Central memory CD8-positive, alpha-beta T cell (primary cell): ENCODE measurements around the gene DMRTC1B.
A peak's percentile ranks its signal among the peaks of the same experiment; 100 is the strongest.
"Not testable (repeated sequence)": the region's sequence is repeated elsewhere in the genome, so short reads cannot be mapped to it uniquely, and the experiment has no call there.

Experiments
- ATAC-seq: fragments of 150-1000 bp; cut with Tn5 transposase; replicated peaks from 2 replicates; pipeline ENCODE4 v1.10.0; 2022; ENCODE audit warnings: mild to moderate bottlenecking, moderate FRiP score, moderate number of reproducible peaks; ENCODE audit not compliant: poor library complexity, severe bottlenecking; ENCODE audit errors: extremely low read depth
- DNase-seq, 2 donors: peaks; one replicate each; pipeline ENCODE4 v3.0.0; 2021; ENCODE audit warnings: low spot score in 2 of 2
- H3K27ac Mint-ChIP-seq: one replicate; pipeline ENCODE4 v1.8.0; 2022; ENCODE audit warnings: low read depth, mild to moderate bottlenecking, moderate library complexity, mixed read lengths
- H3K27me3 Mint-ChIP-seq: one replicate; pipeline ENCODE4 v1.8.0; 2022; ENCODE audit warnings: mixed read lengths
- H3K36me3 Mint-ChIP-seq: one replicate; pipeline ENCODE4 v1.8.0; 2022; ENCODE audit warnings: mild to moderate bottlenecking, moderate library complexity, mixed read lengths; ENCODE audit not compliant: insufficient read depth
- H3K4me1 Mint-ChIP-seq: one replicate; pipeline ENCODE4 v1.8.0; 2022; ENCODE audit warnings: mixed read lengths
- H3K4me3 Mint-ChIP-seq: one replicate; pipeline ENCODE4 v1.8.0; 2022; ENCODE audit warnings: mild to moderate bottlenecking, moderate library complexity, mixed read lengths
- H3K9me3 Mint-ChIP-seq: one replicate; pipeline ENCODE4 v1.8.0; 2022; ENCODE audit warnings: mixed read lengths

The DMRTC1B gene, protein sequence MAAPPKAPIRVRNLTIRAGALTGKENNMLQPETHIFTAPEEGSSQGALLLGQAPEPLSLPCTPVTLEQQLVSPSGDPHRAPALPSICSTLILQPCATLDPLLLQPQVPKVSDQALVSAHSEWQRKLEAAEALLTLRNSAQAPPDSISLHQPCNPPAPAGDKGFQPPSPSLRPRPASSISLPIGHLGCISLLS

DNA sequence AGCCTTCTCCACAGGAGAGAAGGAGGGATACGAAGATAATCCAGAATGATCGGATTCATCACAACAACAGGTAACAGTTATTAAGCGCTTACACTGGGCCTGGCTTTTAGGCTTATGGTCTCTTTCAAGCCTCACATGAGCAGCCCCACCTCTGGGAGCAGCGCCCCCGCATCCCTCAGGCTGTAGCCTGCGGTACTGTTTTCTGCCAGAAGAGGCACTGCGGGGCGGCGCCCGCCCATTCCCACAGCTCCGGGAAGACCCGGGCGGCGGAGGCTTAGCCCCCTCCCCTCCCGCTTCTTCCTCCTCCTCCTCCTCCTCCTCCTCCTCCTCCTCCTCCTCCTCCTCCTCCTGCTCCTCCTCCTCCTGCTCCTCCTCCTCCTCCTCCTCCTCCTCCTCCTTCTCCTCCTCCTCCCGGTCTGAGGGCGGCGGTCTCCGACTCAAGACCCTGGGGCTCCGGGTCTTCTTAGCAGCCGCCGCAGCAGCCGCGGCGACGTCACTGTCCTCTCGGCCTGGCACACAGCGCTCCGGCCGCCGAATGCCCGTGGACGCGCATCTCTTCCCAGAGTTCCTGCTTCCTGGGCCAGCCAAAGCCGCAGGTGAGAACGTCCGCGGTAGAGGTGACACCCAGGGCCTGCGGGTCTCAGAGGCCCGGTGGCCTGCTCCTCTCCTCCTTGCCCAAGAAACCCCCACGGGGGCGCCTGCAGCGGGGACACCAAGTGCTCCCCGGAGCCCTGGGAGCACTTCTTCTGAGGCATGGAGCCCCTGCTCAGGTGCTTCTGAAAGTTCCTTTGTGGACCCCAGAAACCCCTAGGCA, at the start of gene DMRTC1B:
Gene DMRTC1B (plus strand): TSS at position 238 of the 814 bp plus-strand sequence. CDS start 68,246 bp downstream, outside the sequence.
- not testable (repeated sequence) for H3K27me3 Mint-ChIP-seq, H3K27ac Mint-ChIP-seq, H3K36me3 Mint-ChIP-seq, H3K9me3 Mint-ChIP-seq, H3K4me3 Mint-ChIP-seq, H3K4me1 Mint-ChIP-seq, DNase-seq
- peak; percentile 71 for ATAC-seq

DNA sequence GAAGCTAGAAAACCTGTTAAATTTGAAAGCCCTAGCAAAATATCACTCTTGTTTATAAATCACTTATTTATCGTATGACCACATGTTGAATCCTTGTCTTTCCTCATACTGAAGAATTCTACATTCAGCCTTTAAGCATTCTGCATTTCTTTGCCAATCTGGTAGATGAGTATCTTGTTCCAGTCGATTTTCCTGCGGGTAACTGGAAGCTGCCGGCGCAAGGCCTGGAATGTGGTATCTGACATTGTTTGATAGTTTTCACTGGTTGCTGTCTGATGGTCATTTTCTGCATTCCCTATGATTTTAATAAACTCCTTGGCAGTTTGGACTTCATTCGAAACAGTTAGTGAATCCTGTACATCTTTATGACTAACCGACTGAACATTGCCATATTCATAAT, 48.8 kb upstream of the DMRTC1B start:
- DNase-seq (no peak), ATAC-seq (no peak)
- H3K4me3 Mint-ChIP-seq, result no peak overlapping the region
- H3K27ac Mint-ChIP-seq, result no peak overlapping the region
- no peaks in the 10 kb centered on the region for H3K4me1 Mint-ChIP-seq
- H3K36me3 Mint-ChIP-seq, result no peaks in the 10 kb centered on the region
- H3K9me3 Mint-ChIP-seq, result no peaks in the 10 kb centered on the region
- peaks cover 26% of the 10 kb centered on the region for H3K27me3 Mint-ChIP-seq

DNA sequence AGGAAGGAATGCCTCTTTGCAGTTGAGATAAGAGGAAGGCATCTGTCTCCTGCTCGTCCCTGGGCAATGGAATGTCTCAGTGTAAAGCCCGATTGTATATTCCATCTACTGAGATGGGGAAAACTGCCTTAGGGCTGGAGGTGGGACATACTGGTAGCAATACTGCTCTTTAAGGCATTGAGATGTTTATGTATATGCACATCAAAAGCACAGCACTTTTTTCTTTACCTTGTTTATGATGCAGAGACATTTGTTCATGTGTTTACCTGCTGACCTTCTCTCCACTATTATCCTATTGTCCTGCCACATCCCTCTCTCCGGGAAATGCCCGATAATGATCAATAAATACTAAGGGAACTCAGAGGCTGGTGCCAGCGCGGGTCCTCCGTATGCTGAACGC, 43.1 kb upstream of the DMRTC1B start:
- not testable (repeated sequence) for H3K9me3 Mint-ChIP-seq

DNA sequence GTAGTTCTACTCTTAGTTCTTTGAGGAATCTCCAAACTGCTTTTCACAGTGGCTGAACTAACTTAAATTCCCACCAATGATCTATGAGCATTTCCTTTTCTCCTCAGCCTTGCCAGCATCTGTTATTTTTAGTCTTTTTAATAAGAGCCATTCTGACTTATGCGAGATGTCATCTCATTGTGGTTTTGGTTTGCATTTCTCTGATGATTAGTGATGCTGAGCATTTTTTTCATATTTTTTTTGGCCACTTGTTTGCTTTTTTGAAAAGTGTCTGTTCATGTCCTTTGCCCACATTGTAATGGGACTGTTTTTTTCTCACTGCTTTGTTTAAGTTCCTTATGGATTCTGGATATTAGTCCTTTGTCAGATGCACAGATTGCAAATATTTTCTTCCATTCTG, 41.1 kb upstream of the DMRTC1B start:
- Mint-ChIP-seq H3K27ac (no peak overlapping the region), H3K4me1 (no peaks in the 10 kb centered on the region), H3K36me3 (no peaks in the 10 kb centered on the region), H3K27me3 (peaks cover 69% of the 10 kb centered on the region), H3K9me3 (no peaks in the 10 kb centered on the region), H3K4me3 (no peak overlapping the region)
- DNase-seq, result no peak
- no peak for ATAC-seq

More for the DNA sequence above, 43.1 kb upstream of the DMRTC1B start:
- peaks cover 70% of the 10 kb centered on the region for H3K27me3 Mint-ChIP-seq
- not testable (repeated sequence) for DNase-seq, H3K36me3 Mint-ChIP-seq, H3K27ac Mint-ChIP-seq, ATAC-seq, H3K4me3 Mint-ChIP-seq, H3K4me1 Mint-ChIP-seq

DNA sequence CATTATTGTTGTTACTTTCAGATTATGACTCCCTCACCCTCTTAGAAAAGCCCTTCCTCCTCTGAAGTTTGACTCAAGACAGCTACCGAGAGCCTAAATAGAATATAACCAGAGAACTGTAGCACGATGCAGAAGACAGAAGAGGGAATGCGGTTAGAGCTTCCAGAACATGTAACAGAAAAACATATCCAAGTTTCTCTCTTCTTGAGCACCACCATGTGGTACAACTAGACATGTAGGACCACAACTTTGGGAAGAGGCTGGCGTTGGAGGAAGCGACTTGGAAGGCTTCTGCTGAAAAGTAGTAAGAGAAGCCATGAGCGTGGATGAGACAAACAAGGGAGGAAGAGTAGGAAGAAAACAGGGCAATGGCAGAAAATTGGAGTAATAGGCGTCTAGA, 31.1 kb upstream of the DMRTC1B start:
- DNase-seq, H3K27ac Mint-ChIP-seq, H3K4me3 Mint-ChIP-seq, H3K27me3 Mint-ChIP-seq, H3K4me1 Mint-ChIP-seq, H3K9me3 Mint-ChIP-seq, H3K36me3 Mint-ChIP-seq, ATAC-seq: not testable (repeated sequence)

DNA sequence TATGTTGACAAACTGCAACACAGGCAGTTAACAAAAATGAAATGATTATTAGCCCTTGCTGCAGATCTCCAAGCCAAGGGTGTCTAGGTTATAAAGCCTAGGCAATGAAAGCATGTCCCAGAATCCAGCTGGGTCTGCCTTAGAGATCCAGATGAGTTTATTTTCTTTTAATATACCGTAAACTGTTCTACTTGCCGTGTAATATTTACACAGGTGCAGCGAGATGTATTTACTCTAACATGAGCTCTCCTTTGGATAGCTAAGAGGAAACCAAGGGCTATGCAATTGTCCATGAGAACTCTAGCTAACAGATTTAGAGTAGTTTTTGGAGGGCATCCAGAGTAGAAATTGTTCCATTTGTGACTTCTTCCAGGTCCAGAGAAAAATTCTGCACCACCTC, 28.1 kb upstream of the DMRTC1B start:
- not testable (repeated sequence) for DNase-seq, H3K27ac Mint-ChIP-seq, ATAC-seq, H3K9me3 Mint-ChIP-seq, H3K4me1 Mint-ChIP-seq, H3K36me3 Mint-ChIP-seq, H3K27me3 Mint-ChIP-seq, H3K4me3 Mint-ChIP-seq

DNA sequence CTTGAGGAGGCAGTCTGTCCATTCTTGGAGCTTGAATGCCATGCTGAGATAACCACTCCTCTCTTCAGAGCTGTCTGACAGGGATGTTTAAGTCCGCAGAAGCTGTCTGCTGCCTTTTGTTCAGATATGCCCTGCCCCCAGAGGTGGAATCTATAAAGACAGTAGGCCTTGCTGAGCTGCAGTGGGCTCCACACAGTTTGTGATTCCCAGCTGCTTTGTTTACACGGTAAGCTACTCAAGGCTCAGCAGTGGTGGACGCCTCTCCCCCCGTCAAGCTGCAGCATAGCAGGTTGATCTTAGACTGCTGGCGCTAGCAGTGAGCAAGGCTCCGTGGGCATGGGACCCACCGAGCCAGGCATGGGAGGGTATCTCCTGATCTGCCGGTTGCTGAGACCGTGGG, 16.2 kb upstream of the DMRTC1B start:
- DNase-seq, ATAC-seq, H3K27me3 Mint-ChIP-seq, H3K9me3 Mint-ChIP-seq, H3K36me3 Mint-ChIP-seq, H3K4me1 Mint-ChIP-seq, H3K27ac Mint-ChIP-seq, H3K4me3 Mint-ChIP-seq: not testable (repeated sequence)

DNA sequence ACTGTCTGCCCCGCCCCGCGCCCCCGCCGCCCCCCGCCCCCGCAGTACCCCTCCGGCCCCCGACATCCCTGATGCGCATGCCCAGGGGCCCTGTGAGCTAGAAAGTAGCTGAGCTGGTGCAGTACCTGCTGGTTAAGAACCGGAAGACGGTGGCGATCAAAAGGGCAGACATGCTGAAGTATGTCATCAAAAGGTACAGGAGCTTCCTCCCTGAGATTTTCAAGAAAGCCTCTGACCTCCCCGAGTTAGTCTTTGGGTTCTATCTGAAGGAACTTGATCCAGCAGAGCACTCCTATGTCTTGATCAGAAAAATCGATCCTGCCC, 739 bp downstream of the DMRTC1B start:
- H3K27me3 Mint-ChIP-seq, H3K9me3 Mint-ChIP-seq, H3K4me3 Mint-ChIP-seq, H3K36me3 Mint-ChIP-seq, H3K4me1 Mint-ChIP-seq, H3K27ac Mint-ChIP-seq, DNase-seq: not testable (repeated sequence)
- ATAC-seq, result peak; percentile 81

DNA sequence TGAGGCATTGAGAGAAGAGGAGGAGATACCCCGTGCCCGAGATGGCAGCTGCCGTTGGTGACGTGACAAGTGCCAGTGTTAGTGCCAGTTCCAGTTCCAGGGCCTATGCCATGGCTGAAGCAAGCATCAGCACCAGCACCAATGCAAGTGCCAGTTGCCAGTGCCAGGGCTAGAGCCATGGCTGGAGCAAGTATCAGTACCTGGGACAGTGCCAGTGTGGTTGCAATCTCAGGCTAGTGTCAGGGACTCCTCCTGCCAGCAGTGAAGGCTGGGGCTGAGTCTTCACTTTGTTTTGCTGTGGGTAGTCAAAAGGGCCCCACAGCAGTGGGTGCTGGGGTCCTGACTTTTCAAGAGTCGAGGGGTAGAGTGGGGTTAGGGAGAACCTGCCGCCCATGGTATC, 1.5 kb downstream of the DMRTC1B start:
- not testable (repeated sequence) for DNase-seq, H3K36me3 Mint-ChIP-seq, H3K4me1 Mint-ChIP-seq, H3K27me3 Mint-ChIP-seq, H3K27ac Mint-ChIP-seq, ATAC-seq, H3K9me3 Mint-ChIP-seq, H3K4me3 Mint-ChIP-seq

DNA sequence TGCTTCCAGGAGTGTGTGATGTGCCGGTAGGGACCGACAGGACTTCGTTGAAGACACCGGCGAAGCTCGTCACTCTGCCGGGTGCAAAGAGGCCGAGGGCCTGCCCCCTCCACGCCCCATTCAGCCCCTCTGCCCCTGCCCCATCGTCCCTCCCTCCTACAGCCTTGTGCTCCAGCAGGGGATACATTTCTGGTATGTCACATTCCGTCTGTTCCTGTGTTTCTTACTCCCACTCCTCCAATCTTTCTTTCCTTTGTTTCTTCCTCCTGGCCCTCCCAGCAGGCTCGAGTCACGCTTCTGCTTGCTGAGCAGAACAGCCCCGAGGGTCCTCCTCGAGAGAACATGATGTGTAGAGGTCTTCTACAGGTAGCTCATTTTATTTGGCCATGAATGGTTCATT, 5.9 kb downstream of the DMRTC1B start, which contains the start of gene FAM236B:
Gene FAM236B (minus strand): TSS at position 101 of the 400 bp plus-strand sequence. CDS start 100 bp downstream, at position 1.
- ATAC-seq, H3K36me3 Mint-ChIP-seq, H3K9me3 Mint-ChIP-seq, H3K27me3 Mint-ChIP-seq, H3K4me3 Mint-ChIP-seq, H3K27ac Mint-ChIP-seq, H3K4me1 Mint-ChIP-seq, DNase-seq: not testable (repeated sequence)

DNA sequence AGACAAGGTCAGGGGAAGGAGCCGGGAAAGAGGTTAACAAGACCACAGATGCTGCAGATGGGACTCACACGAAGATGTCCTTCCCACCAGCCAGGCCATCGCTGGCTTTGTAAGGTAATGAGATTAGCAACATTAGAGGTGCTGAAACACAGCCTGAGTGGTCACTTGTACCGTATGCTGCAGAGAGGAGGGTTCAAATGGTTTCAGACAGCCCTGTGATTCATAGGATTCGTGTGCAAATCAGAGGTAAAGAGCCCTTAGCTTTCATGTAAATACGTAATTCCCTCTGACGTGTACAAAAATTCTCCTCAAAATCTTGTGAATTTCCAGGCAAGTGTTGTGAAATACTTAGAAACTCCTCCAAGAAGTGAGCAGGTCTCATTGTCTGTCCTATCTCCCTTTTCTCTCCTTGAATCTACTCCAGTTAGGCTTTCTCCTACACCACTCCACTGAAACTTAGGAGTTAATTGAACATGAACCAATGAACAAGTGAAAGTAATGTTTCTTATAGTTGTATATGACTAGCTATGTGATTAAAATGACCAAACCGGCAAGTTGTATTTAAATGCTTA, 6.8 kb downstream of the DMRTC1B start:
- H3K27ac Mint-ChIP-seq, H3K4me1 Mint-ChIP-seq, ATAC-seq, H3K36me3 Mint-ChIP-seq, H3K27me3 Mint-ChIP-seq, H3K4me3 Mint-ChIP-seq, H3K9me3 Mint-ChIP-seq, DNase-seq: not testable (repeated sequence)

DNA sequence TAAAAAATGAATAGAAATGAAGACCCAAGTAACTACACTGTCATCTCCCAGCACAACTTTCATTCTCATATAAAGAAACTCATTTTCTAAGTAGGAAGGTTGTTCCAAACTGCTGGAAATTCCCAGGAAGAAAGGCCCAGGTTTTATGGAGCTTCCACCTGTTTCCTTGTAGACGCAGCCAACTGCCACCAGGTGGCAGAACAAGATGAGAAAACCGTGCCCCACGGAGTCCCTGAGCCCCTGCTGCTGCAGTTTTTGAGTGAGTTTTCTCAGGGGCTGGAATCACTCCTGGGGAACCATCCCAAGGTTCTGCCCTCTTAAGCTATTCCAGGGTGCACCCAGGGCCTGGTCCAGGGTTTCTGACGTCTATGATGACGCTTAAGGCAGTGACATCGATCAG, 7.3 kb downstream of the DMRTC1B start:
- not testable (repeated sequence) for ATAC-seq, H3K27ac Mint-ChIP-seq, H3K36me3 Mint-ChIP-seq, H3K27me3 Mint-ChIP-seq, H3K4me3 Mint-ChIP-seq, DNase-seq, H3K9me3 Mint-ChIP-seq, H3K4me1 Mint-ChIP-seq

DNA sequence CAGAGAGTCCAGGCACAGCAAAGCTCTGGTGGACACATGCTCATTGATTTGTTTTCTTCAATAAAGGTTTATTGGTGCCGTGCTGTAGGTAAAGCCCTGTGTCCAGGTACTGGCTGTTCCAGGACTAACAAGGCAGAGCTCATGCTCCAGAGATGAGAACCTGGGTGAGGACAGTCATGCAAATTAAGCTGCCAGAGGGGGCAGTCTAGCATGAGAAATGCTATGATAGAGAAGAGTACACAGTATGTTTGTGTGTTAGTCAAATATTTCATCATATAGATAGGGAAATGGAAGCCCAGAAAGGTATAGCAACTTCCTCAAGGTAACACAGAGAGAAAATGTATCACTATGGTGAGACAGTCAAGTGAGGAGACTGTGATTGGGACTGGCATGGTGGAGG, 11.5 kb downstream of the DMRTC1B start:
- H3K4me1 Mint-ChIP-seq, H3K27me3 Mint-ChIP-seq, H3K36me3 Mint-ChIP-seq, DNase-seq, H3K4me3 Mint-ChIP-seq, ATAC-seq, H3K9me3 Mint-ChIP-seq, H3K27ac Mint-ChIP-seq: not testable (repeated sequence)
